ENCODE measurements around the gene CCDC70.
"Not testable (repeated sequence)": the region's sequence is repeated elsewhere in the genome, so short reads cannot be mapped to it uniquely, and the experiment has no call there.

Gene CCDC70

GRCh38 chr13:51902776-51903175, 41.0 kb downstream of the CCDC70 start:
- H3K27me3 ChIP-seq (ENCODE audit: control insufficient read depth, insufficient read depth, low read length): no peaks in the 10 kb centered on the region
- no peaks in the 10 kb centered on the region for H3K4me1 ChIP-seq (ENCODE audit: control insufficient read depth, insufficient read depth, low read length)
- H3K4me3 ChIP-seq (ENCODE audit: low read length): no peak overlapping the region
- no peaks in the 10 kb centered on the region for H3K36me3 ChIP-seq (ENCODE audit: control insufficient read depth, insufficient read depth, low read length)
- H3K9me3 ChIP-seq (ENCODE audit: control insufficient read depth, low read length): no peaks in the 10 kb centered on the region
- no peak overlapping the region for H3K9ac ChIP-seq (ENCODE audit: low read length)

GRCh38 chr13:51905787-51906186, 44.0 kb downstream of the CCDC70 start:
- Histone ChIP-seq H3K9me3 (ENCODE audit: control insufficient read depth, low read length) (no peaks in the 10 kb centered on the region), H3K4me3 (ENCODE audit: low read length) (no peak overlapping the region), H3K9ac (ENCODE audit: low read length) (no peak overlapping the region), H3K4me1 (ENCODE audit: control insufficient read depth, insufficient read depth, low read length) (no peaks in the 10 kb centered on the region), H3K36me3 (ENCODE audit: control insufficient read depth, insufficient read depth, low read length) (no peaks in the 10 kb centered on the region), H3K27me3 (ENCODE audit: control insufficient read depth, insufficient read depth, low read length) (no peaks in the 10 kb centered on the region)

GRCh38 chr13:51906581-51906980, 44.8 kb downstream of the CCDC70 start:
- Histone ChIP-seq H3K36me3 (ENCODE audit: control insufficient read depth, insufficient read depth, low read length) (no peaks in the 10 kb centered on the region), H3K9me3 (ENCODE audit: control insufficient read depth, low read length) (no peaks in the 10 kb centered on the region), H3K4me1 (ENCODE audit: control insufficient read depth, insufficient read depth, low read length) (no peaks in the 10 kb centered on the region), H3K4me3 (ENCODE audit: low read length) (no peak overlapping the region), H3K9ac (ENCODE audit: low read length) (no peak overlapping the region), H3K27me3 (ENCODE audit: control insufficient read depth, insufficient read depth, low read length) (no peaks in the 10 kb centered on the region)

- no peaks in the 10 kb centered on the region for H3K9me3 ChIP-seq (ENCODE audit: control insufficient read depth, low read length)
- H3K9ac ChIP-seq (ENCODE audit: low read length): no peak overlapping the region
- H3K27me3 ChIP-seq (ENCODE audit: control insufficient read depth, insufficient read depth, low read length): no peaks in the 10 kb centered on the region
- no peak overlapping the region for H3K4me3 ChIP-seq (ENCODE audit: low read length)
- no peaks in the 10 kb centered on the region for H3K36me3 ChIP-seq (ENCODE audit: control insufficient read depth, insufficient read depth, low read length)
- H3K4me1 ChIP-seq (ENCODE audit: control insufficient read depth, insufficient read depth, low read length): no peaks in the 10 kb centered on the region
These were observed 45.4 kb downstream of the CCDC70 start for GRCh38 chr13:51907040-51907732.

- H3K4me1 ChIP-seq (ENCODE audit: control insufficient read depth, insufficient read depth, low read length); H3K27me3 ChIP-seq (ENCODE audit: control insufficient read depth, insufficient read depth, low read length); H3K36me3 ChIP-seq (ENCODE audit: control insufficient read depth, insufficient read depth, low read length); H3K9ac ChIP-seq (ENCODE audit: low read length); H3K4me3 ChIP-seq (ENCODE audit: low read length); H3K9me3 ChIP-seq (ENCODE audit: control insufficient read depth, low read length): not testable (repeated sequence)
These were observed 47.5 kb downstream of the CCDC70 start for GRCh38 chr13:51909265-51909664.

GRCh38 chr13:51910508-51910907, 48.7 kb downstream of the CCDC70 start:
- Histone ChIP-seq H3K4me3 (ENCODE audit: low read length) (no peak overlapping the region), H3K9ac (ENCODE audit: low read length) (no peak overlapping the region)

GRCh38 chr13:51912091-51912490, 50.3 kb downstream of the CCDC70 start:
- Histone ChIP-seq H3K9me3 (ENCODE audit: control insufficient read depth, low read length) (no peaks in the 10 kb centered on the region), H3K36me3 (ENCODE audit: control insufficient read depth, insufficient read depth, low read length) (no peaks in the 10 kb centered on the region), H3K9ac (ENCODE audit: low read length) (no peak overlapping the region), H3K27me3 (ENCODE audit: control insufficient read depth, insufficient read depth, low read length) (no peaks in the 10 kb centered on the region), H3K4me3 (ENCODE audit: low read length) (no peak overlapping the region), H3K4me1 (ENCODE audit: control insufficient read depth, insufficient read depth, low read length) (no peaks in the 10 kb centered on the region)

More at GRCh38 chr13:51910508-51910907, 48.7 kb downstream of the CCDC70 start:
- Histone ChIP-seq H3K27me3 (ENCODE audit: control insufficient read depth, insufficient read depth, low read length) (no peaks in the 10 kb centered on the region), H3K4me1 (ENCODE audit: control insufficient read depth, insufficient read depth, low read length) (no peaks in the 10 kb centered on the region), H3K36me3 (ENCODE audit: control insufficient read depth, insufficient read depth, low read length) (no peaks in the 10 kb centered on the region), H3K9me3 (ENCODE audit: control insufficient read depth, low read length) (no peaks in the 10 kb centered on the region)

GRCh38 chr13:51912511-51913225, 50.9 kb downstream of the CCDC70 start:
- no peak overlapping the region for H3K9ac ChIP-seq (ENCODE audit: low read length)
- H3K9me3 ChIP-seq (ENCODE audit: control insufficient read depth, low read length): no peaks in the 10 kb centered on the region
- no peaks in the 10 kb centered on the region for H3K27me3 ChIP-seq (ENCODE audit: control insufficient read depth, insufficient read depth, low read length)
- no peaks in the 10 kb centered on the region for H3K36me3 ChIP-seq (ENCODE audit: control insufficient read depth, insufficient read depth, low read length)
- no peak overlapping the region for H3K4me3 ChIP-seq (ENCODE audit: low read length)
- no peaks in the 10 kb centered on the region for H3K4me1 ChIP-seq (ENCODE audit: control insufficient read depth, insufficient read depth, low read length)

GRCh38 chr13:51913421-51914136, 51.8 kb downstream of the CCDC70 start:
- no peaks in the 10 kb centered on the region for H3K27me3 ChIP-seq (ENCODE audit: control insufficient read depth, insufficient read depth, low read length)
- H3K4me3 ChIP-seq (ENCODE audit: low read length): no peak overlapping the region
- H3K9ac ChIP-seq (ENCODE audit: low read length): no peak overlapping the region
- no peaks in the 10 kb centered on the region for H3K36me3 ChIP-seq (ENCODE audit: control insufficient read depth, insufficient read depth, low read length)
- H3K4me1 ChIP-seq (ENCODE audit: control insufficient read depth, insufficient read depth, low read length): no peaks in the 10 kb centered on the region
- no peaks in the 10 kb centered on the region for H3K9me3 ChIP-seq (ENCODE audit: control insufficient read depth, low read length)

GRCh38 chr13:51914137-51914493, 52.3 kb downstream of the CCDC70 start:
- H3K4me3 ChIP-seq (ENCODE audit: low read length): no peak overlapping the region
- no peaks in the 10 kb centered on the region for H3K36me3 ChIP-seq (ENCODE audit: control insufficient read depth, insufficient read depth, low read length)
- H3K9me3 ChIP-seq (ENCODE audit: control insufficient read depth, low read length): no peaks in the 10 kb centered on the region
- no peaks in the 10 kb centered on the region for H3K4me1 ChIP-seq (ENCODE audit: control insufficient read depth, insufficient read depth, low read length)
- no peaks in the 10 kb centered on the region for H3K27me3 ChIP-seq (ENCODE audit: control insufficient read depth, insufficient read depth, low read length)
- no peak overlapping the region for H3K9ac ChIP-seq (ENCODE audit: low read length)
